GM19238 (cell line): ENCODE results near the gene OSCAR.

Experiments used
- DNase-seq: peaks from one replicate; pipeline ENCODE4 v3.0.0; 2011; ENCODE audit warnings: low spot score; ENCODE audit not compliant: insufficient read length

OSCAR gene

GRCh38 chr19:54095136-54095858, 5.3 kb downstream of the OSCAR start:
- DNase-seq, result no peak

- DNase-seq, result no peak
Observed at GRCh38 chr19:54094426-54095000, 6.1 kb downstream of the OSCAR start.

- DNase-seq, result no peak
Observed at GRCh38 chr19:54084410-54084809, 16.2 kb downstream of the OSCAR start.

- DNase-seq, result no peak
Observed at GRCh38 chr19:54081032-54081431, 19.6 kb downstream of the OSCAR start, which contains the start of gene TARM1. TARM1 (minus strand) TSS chr19:54081365; CDS start chr19:54081340, 25 bp downstream.

GRCh38 chr19:54077334-54077733, 23.3 kb downstream of the OSCAR start:
- no peak for DNase-seq

- DNase-seq, result no peak
Observed at GRCh38 chr19:54074851-54075250, 25.8 kb downstream of the OSCAR start.

GRCh38 chr19:54073829-54074228, 26.8 kb downstream of the OSCAR start:
- no peak for DNase-seq

- DNase-seq, result no peak
Observed at GRCh38 chr19:54069470-54069869, 31.1 kb downstream of the OSCAR start.

GRCh38 chr19:54063350-54064116, 37.1 kb downstream of the OSCAR start, which contains the start of gene VSTM1:
VSTM1 (minus strand) TSS chr19:54063897; CDS start chr19:54063777, 120 bp downstream.
- DNase-seq, result no peak

GRCh38 chr19:54062643-54063042, 38.0 kb downstream of the OSCAR start:
- no peak for DNase-seq

- DNase-seq, result no peak
Observed at GRCh38 chr19:54047616-54048015, 53.0 kb downstream of the OSCAR start.

- no peak for DNase-seq
Observed at GRCh38 chr19:54045771-54046170, 54.8 kb downstream of the OSCAR start.
